Measurements from ENCODE around the gene CACHD1. TPM values are rescaled to one million over a fixed set of nuclear protein-coding genes. Genes with fewer than 3 reads are reported as not detected.

The CACHD1 gene
- total RNA-seq, 1 experiment from 2014 or later, result 29.9 TPM

- TF ChIP-seq CTCF (IDR thresholded peaks at IDR 0.05) (no peak), TCF7L2 (IDR thresholded peaks at IDR 0.05; ENCODE audit: low read depth, low read length) (no peak), POLR2AphosphoS5 (IDR thresholded peaks at IDR 0.05; ENCODE audit: low read depth, low read length) (no peak), SIN3A (IDR thresholded peaks at IDR 0.05; ENCODE audit: borderline replicate concordance, insufficient read depth, low read depth, low read length) (no peak), REST (IDR thresholded peaks at IDR 0.05; ENCODE audit: insufficient read depth in 1 of 2, low read depth in 2 of 2, low read length in 1 of 2) (no peak)
- no peaks in the 10 kb centered on the region for H3K9me3 ChIP-seq (ENCODE audit: control insufficient read depth, insufficient read depth, low read depth, low read length)
- CTCF ChIA-PET, result no interaction called here
- POLR2A ChIA-PET, result no interaction called here
- in situ Hi-C loops (cut with HindIII; ENCODE audit: low pct_unique_long_range_greater_than_20kb, low sequenced_read_pairs), result no loop called here
- no TSS peak for BruUV-seq (replicated peaks)
- H3K36me3 ChIP-seq (ENCODE audit: control insufficient read depth, insufficient read depth, low read length), result no peaks in the 10 kb centered on the region
- intact Hi-C loops (cut with micrococcal nuclease; ENCODE audit: unreplicated experiment), result no loop called here
- H3K27ac ChIP-seq (ENCODE audit: low read length), result no peak overlapping the region
- no peak overlapping the region for H3K4me3 ChIP-seq (ENCODE audit: low read depth in 2 of 2, low read length in 2 of 2)
- no peak for ATAC-seq
- H3K4me1 ChIP-seq (ENCODE audit: control insufficient read depth, insufficient read depth, low read length), result peaks cover 34% of the 10 kb centered on the region
- DNase-seq (ENCODE audit: low read depth, low spot score), result no peak
- H3K27me3 ChIP-seq (ENCODE audit: control insufficient read depth, insufficient read depth, low read length), result no peaks in the 10 kb centered on the region
These were observed 66.3 kb downstream of the CACHD1 start for GRCh38 chr1:64535938-64536835.

GRCh38 chr1:64536836-64537490, 67.0 kb downstream of the CACHD1 start:
- CTCF ChIA-PET, result no interaction called here
- H3K4me3 ChIP-seq (ENCODE audit: low read depth in 2 of 2, low read length in 2 of 2), result no peak overlapping the region

More at GRCh38 chr1:64536836-64537490, 67.0 kb downstream of the CACHD1 start:
- no TSS peak for BruUV-seq (replicated peaks)
- intact Hi-C loops (cut with micrococcal nuclease; ENCODE audit: unreplicated experiment), result no loop called here
- Histone ChIP-seq H3K27ac (ENCODE audit: low read length) (no peak overlapping the region), H3K27me3 (ENCODE audit: control insufficient read depth, insufficient read depth, low read length) (no peaks in the 10 kb centered on the region), H3K9me3 (ENCODE audit: control insufficient read depth, insufficient read depth, low read depth, low read length) (no peaks in the 10 kb centered on the region), H3K4me1 (ENCODE audit: control insufficient read depth, insufficient read depth, low read length) (peaks cover 30% of the 10 kb centered on the region), H3K36me3 (ENCODE audit: control insufficient read depth, insufficient read depth, low read length) (no peaks in the 10 kb centered on the region)
- ATAC-seq (no peak), DNase-seq (ENCODE audit: low read depth, low spot score) (no peak)
- POLR2A ChIA-PET, result no interaction called here
- no peak for TF ChIP-seq SIN3A (IDR thresholded peaks at IDR 0.05; ENCODE audit: borderline replicate concordance, insufficient read depth, low read depth, low read length)
- TF ChIP-seq POLR2AphosphoS5 (IDR thresholded peaks at IDR 0.05; ENCODE audit: low read depth, low read length), result no peak
- TF ChIP-seq CTCF (IDR thresholded peaks at IDR 0.05), result no peak
- TF ChIP-seq TCF7L2 (IDR thresholded peaks at IDR 0.05; ENCODE audit: low read depth, low read length), result no peak
- in situ Hi-C loops (cut with HindIII; ENCODE audit: low pct_unique_long_range_greater_than_20kb, low sequenced_read_pairs), result no loop called here
